T-helper 9 cell (primary cell): ENCODE data around the gene LNPK.
"Not testable (repeated sequence)": the region's sequence is repeated elsewhere in the genome, so short reads cannot be mapped to it uniquely, and the experiment has no call there.

Experiments
- DNase-seq: peaks from one replicate; pipeline ENCODE4 v3.0.0-alpha.2; 2020

The LNPK gene

DNA sequence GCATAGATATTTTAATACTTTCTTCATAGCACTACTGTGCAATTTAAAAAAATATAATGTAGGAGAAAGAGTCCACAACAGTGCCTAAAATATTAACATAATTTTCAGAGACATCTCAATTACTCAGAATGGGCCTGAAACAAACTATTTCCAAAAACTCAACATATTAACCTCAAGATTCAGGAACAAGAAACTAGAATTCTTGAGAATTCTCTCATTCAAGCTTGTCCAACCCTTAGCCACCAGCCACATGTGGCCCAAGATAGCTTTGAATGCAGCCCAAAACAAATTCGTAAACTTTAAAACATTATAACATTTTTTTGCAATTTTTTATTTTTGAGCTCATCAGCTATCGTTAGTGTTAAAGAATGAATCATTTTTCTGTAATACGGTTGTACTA lies 35.2 kb downstream of the LNPK start:
- no peak for DNase-seq

DNA sequence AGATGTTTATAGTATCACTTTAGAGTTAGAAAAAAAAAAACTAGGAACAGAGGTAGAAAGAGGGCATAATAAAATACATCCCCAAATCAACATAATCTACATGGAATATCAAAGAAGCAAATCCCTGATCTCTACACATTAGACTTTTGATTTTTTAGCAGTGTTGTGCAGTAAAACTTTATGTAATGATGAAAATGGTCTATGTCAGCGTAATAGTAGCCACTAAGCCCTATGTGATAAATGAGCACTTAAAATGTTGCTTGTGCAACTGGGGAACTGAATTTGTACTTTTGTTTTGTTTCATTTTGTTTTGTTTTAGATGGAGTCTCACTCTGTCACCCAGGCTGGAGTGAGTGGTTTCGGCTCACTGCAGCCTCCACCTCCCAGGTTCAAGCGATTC lies 36.3 kb downstream of the LNPK start:
- no peak for DNase-seq

DNA sequence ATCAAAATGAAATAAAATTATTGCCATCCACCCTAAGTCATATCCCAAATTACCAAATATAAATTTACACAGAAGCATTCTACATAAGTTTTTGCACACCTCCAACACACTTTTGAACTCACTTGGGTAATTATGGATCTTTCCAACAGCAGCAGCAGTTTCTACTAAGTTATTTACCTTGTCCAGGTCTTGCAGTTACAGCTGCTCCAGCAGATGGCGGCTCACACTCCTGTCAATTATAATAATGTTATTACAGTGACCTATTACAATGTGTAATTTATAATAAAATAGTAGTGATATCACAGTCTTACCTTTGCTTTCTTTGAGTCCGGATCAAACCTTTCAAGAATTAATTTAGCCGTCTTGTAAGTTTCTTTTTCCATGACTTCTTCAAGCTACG lies 37.9 kb downstream of the LNPK start:
- DNase-seq: no peak

DNA sequence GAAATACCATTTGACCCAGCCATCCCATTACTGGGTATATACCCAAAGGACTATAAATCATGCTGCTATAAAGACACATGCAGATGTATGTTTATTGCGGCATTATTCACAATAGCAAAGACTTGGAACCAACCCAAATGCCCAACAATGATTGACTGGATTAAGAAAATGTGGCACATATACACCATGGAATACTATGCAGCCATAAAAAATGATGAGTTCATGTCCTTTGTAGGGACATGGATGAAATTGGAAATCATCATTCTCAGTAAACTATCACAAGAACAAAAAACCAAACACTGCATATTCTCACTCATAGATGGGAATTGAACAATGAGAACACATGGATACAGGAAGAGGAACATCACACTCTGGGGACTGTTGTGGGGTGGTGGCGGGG lies 38.9 kb downstream of the LNPK start:
- not testable (repeated sequence) for DNase-seq

DNA sequence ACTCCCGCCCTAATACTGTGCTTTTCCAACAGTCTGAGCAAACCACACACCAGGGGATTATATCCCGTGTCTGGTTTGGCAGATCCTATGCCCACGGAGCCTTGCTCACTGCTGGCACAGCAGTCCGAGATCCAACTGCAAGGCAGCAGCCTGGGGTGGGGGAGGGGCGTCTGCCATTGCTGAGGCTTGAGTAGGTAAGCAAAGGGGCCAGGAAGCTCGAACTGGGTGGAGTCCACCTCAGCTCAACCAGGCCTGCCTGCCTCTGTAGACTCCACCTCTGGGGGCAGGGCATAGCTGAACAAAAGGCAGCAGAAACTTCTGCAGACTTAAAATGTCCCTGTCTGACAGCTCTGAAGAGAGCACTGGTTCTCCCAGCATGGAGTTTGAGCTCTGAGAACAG lies 44.2 kb downstream of the LNPK start:
- no peak for DNase-seq

DNA sequence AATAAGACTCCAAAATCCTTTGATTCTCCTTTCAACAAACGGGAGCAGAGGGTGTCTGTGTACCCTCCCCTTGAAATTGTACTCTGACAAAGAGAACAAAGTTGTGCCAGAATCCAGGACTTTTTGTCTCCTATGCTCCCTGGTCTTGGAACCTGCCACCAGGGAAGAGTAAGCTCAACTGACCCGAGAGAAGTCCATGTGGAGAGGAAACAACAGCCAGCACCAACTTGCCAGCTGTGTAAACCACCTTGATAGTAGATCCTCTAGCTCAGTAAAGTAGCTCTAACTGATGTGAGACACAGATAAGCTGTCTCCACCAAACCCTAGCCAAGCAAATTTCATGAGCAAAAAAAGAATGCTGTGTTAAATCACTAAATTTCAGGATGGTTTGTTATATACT lies 46.9 kb downstream of the LNPK start:
- DNase-seq: no peak

DNA sequence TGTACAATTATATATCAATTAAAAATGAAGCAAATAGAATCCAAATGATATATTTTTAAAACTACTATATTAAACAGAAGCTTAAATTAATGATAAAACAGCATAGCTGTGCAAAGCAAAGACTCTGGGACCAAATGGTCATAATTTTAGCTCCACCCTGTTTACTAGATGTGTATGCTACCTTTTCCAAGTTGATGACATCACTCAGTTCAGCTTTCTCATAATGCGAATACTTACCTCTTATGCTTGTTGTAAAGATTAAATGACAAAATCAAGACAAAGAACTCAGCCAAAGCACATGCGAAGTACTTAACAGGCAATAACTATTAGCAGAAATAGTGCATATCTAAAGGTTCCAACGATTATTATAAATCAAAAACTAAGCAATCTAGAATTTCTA lies 51.6 kb downstream of the LNPK start:
- no peak for DNase-seq

DNA sequence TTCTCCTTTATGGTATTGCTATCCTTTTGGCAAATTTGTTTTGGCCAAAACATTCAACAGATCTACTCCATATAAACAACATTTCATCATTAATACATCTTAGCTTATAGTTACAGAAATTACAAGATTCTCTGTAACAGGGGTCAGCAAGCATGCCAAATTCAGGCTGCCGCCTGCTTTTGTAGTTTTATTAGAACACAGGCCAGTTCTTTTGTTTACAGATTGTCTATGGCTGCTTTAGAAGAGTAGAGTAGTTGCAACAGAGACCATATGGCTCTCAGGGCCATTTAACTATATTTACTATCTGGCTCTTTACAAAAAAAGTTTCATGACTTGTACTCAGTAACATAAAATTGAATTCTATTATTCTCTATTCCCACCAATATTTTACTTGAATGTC lies 53.9 kb downstream of the LNPK start:
- DNase-seq: no peak

DNA sequence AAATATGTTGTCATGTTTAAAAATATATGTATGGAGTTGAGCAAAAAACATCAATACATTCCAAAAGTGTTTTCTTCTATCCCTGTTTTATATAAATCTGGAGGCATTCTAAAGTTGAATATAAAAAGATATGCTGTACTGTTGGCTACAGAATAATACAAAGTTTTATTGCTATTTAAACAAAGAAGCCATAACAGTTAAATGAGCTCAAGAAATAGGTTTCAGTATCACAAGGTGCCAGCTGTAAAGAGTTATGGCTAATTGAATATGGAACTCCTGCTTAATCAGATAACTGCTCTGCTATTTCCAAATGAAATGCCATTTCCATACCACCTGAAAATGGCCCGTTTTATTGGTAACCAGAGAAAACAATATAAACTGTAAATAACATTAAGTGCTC lies 55.0 kb downstream of the LNPK start:
- DNase-seq: no peak

DNA sequence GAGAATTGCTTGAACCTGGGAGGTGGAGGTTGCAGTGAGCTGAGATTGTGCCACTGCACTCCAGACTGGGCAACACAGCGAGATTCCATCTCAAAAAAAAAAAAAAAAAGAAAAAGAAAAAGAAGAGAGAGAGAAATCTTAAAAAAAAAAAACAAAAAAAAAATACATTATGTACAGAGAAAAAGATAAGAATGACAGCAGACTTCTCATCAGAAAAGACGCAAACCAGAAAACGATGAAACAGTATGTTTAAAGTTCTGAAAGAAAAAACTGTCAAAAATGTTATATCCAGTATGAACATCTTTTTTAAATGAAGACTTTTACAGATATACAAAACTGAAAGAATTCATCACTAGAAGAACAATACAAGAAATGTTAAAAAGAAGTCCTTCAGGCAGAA lies 60.4 kb downstream of the LNPK start:
- no peak for DNase-seq

DNA sequence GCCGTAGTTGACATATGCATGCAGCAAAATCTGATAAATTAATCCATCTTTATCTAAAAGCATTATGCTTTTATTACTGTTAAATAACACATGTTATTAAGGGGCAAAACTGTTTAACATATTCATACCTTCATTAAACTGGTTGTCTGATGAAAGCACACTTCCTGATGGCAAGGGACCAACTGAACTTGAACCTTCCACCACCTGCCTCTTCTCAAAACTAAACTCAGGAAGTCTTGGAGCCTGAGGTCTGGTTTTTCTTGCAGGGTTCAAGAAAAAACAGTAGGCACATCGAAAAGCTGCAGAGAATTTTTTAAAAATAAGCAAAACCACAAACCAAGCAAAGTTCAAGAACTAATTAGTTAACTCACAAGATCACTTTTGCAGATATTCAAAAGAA lies 64.9 kb downstream of the LNPK start:
- no peak for DNase-seq

DNA sequence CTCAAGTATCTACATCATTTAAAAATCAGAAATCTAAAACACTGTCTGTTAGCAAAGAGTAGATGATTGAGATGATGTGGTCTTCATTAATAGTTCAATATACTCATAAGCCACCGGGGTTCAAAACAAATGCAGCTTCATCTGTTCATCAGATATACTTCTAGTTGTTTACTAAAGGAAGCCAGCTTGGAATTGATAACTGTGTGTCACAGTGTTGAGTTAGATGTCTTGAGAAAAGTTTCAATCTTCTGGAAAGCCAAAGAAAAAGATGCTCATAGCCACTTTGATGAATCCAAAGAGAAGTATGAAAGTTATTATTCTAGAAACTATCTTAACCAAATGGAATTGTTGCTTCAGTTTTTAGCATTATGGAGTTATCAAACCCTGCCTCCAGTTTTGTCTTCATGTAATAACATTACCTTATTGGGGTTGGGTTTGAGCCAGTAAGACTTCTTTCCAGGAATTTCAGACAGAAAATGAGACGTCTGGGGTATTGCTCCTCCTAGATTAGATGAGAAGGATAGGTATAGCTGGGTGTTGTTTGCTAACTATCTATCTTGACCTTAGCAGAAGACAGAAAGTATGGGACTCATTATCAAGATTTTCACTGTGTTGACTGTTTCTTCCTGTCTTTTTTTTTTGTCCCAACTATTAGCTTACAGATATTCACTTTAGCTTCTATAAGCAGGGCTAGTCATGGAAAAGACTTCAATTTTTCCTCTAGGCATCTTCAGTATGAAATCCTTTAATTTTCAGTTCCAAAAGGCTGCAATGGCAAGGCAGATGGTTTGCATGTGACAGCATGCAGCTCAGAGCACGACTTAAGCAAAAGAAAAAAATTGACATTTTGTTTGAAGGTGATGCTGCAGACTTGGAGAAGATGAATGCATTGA lies 66.5 kb downstream of the LNPK start:
- no peak for DNase-seq

DNA sequence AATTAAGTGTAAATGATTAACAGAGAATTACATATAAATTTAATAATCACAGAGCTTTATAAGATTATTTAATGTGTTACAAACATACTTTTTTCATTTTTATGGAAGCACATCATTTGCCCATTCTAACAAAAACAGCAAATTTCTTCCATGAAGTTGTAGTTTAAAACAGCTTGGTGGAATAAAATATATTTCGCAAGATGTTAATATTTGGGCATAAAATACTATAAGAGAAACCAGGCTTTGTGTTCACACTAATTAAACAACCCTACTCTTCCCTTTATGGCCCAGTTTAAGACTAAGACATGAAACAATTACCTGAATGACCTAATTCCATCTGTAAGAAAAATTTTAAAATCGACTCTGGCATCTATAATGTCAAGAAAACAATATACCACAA lies 69.4 kb downstream of the LNPK start:
- DNase-seq: no peak

DNA sequence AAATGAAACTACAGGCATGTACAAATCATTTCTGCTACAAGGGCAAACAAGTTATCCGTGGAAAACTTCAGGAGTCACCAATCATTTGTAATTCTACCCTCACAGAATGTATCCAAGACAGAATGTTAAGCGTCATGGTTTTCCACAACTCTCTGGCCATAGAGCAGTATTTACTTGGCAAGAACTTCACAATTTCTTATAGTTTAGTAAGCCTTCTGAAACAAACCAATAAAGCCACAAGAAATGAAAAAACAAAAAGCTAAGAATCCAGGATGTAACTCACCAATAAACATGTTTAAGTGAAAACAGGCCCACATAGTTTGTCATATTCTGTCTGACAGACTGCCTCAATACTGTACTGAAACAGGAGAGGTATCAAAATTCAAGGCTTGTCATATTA lies 70.3 kb downstream of the LNPK start:
- DNase-seq: no peak

DNA sequence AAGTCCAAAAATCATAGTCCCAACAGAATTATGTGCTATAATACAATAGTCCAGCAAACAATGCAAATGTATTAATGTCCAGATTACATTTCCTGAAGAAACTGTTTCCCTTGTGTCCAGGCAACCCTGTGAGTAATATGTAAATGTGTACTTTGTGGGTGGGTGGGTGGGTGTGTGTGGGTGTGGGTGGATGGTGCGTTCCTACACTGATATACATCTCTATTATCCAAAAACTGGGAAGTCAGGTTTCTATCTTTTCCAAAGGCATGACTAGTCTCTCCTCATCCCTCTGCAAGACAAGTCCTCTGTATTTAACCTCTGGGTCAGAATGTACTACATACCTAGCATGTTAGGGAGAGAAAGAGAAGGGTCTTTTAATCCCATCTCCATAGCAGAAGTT lies 71.6 kb downstream of the LNPK start:
- DNase-seq: no peak

DNA sequence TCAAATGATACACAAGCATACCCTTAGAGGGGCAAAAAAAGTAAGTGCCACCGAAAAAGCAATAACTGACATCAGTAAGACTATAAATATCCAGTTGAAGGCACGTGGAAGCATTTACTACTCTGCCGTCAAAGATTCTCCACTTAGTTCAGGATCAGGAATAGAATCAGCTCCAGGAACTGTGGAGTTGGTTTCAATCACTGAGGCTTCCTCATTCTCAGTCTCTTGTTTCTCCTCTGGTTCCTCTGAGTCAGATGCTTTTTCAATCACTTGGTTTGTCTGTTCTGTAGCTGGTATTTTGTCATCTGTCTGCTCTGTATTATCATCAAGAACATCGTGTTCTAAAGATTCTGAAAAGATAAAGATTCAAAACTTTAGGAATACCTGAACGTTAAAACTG lies 72.2 kb downstream of the LNPK start:
- DNase-seq: no peak

DNA sequence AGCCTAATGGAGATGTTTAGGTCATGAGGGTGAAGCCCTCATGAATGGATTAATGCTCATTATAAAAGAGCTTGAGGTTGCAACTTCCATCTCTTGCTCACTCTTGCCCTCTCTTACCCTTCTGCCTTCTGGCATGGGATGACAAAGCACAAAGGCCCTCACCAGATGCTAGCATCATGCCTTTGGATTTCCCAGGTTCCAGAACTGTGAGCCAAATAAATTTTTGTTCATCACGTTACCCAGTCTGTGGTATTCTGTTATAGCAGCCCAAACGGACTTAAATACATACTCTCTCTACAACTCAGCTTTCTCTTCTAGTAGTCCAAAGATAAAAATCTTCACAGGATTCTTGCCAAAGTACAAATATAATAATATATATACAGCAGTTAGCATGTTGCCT lies 75.8 kb downstream of the LNPK start:
- no peak for DNase-seq

DNA sequence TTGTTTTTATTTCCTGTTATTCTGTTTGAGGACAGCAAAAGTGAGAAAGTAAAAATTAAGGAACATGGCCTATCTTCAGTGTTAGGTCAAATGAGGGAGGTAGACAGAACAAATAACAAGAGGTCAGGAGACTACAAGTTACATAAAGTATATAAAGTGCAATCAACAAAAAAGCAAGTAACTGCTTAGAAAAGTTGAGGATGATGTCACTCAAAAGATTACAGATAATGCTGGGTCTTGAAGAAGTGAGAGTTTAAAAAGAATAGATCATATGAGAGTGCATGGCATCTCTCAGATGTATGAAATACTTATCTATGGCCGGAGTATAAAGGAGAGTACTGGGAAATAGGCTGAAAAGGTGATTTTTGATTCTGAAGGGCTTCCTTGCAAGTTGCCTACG lies 79.9 kb downstream of the LNPK start:
- DNase-seq: no peak

DNA sequence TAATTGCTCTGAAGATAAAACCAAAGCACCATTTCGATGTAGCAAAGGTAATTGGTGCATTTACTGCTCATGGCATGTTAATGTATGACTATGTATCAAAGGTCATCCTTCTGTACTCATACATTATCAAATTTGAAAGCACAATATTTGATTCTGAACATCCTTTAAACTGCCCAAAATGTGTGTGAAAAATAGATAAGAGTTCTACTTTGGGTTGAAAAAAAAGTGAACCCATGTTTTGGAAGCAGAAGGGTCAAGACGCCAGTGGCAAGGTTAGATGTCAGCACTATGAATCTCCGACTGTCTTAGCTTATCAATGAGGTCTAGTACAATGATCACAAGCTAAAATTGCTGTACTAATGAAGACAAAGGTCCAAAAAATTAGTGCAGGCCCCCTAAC lies 83.1 kb downstream of the LNPK start:
- no peak for DNase-seq

DNA sequence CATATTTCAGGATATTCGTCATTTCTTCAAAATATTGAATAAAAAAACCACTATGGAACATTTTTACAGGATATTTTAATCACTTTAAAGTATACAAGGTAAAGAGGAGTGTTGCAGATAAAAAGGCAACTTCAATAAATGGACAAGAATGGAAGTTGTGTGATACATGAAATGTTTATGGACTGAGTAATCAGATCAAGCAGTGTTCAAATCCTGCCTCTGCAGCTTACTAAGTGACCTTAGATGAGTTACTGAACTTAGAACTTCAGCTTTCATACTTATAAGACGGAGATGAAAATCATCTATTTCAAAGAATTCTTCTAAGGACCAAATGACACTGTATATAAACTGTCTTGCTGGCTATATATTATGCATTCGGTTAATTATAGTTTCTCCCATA lies 87.2 kb downstream of the LNPK start:
- DNase-seq: no peak

DNA sequence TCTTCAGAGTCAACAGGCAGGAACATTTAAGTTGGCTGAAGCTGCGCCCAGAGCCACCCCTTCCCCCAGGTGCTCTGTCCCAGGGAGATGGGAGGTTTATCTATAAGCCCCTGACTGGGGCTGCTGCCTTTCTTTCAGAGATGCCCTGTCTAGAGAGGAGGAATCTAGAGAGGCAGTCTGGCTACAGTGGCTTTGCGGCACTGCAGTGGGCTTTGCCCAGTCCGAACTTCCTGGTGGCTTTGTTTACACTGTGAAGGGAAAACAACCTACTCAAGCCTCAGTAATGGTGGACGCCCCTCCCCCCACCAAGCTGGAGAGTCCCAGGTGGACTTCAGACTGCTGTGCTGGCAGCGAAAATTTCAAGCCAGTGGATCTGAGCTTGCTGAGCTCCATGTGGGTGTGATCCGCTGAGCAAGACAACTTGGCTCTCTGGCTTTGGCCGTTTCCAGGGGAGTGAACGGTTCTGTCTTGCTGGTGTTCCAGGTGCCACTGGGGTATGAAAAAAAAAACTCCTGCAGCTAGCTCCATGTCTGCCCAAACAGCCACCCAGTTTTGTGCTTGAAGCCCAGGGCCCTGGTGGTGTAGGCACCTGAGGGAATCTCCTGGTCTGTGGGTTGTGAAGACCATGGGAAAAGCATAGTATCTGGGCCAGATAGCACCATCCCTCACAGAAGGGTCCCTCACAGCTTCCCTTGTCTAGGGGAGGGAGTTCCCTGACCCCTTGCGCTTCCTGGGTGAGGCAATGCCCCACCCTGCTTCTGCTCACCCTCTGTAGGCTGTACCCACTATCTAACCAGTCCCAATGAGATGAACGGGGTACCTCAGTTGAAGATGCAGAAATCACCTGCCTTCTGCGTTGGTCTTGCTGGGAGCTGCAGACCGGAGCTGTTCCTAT lies 88.0 kb downstream of the LNPK start:
- not testable (repeated sequence) for DNase-seq

DNA sequence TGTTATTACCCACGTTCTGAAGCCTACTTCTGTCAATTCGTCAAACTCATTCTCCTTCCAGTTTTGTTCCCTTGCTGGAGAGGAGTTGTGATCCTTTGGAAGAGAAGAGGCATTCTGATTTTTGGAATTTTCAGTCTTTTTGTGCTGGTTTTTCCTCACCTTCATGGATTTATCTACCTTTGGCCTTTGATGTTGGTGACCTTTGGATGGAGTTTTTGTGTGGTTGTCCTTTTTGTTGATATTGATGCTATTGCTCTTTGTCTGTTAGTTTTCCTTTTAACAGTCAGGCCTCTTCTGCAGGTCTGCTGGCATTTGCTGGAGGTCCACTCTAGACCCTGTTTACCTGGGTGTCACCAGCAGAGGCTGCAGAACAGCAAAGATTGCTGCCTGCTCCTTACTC lies 88.8 kb downstream of the LNPK start:
- DNase-seq: not testable (repeated sequence)

DNA sequence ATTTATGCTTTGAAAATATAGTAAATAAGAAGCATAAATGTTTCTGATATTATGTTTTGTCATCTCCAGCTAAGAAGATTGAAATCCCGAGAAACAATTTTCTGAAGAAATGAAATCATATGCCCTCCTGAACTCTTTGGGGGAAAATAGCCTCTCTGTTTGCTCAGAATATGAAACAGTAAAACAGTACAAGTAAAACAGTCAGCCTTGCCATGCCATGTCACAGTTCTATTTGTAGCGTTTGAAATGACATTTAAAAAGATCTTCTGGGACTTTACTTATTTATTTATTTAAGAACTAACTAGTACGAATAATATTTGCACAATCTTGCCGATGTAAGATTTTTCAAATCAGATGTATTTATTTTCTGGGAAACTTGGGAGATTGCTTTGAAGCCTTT lies 98.0 kb downstream of the LNPK start:
- no peak for DNase-seq

DNA sequence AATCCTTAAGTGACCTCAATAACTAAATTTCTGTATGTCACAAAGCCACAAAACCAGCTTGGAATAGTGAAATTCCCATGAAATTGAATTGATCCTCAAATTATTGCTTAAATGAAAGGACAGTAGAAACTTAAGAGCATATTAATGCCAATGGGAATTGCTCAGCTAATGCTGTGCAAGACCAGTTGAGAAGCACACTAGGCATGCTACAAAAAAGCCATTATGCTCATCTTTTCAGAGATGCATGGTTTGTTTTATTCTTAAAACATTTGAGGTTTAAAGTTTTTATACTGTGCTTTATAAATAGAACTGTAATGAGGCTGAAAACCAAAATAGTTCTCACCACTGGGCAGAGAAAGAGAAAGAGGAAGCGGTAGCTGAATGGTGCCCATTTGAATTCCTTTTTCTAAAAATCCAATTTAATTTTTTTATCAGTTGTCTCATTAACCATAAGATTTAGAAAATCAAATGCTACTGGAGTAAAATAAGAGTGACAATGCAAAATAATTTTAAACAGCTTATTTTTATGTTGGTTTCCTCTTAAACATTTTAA lies 98.6 kb downstream of the LNPK start:
- DNase-seq: no peak
